ENCODE measurements around the gene LAMTOR3.

DNA sequence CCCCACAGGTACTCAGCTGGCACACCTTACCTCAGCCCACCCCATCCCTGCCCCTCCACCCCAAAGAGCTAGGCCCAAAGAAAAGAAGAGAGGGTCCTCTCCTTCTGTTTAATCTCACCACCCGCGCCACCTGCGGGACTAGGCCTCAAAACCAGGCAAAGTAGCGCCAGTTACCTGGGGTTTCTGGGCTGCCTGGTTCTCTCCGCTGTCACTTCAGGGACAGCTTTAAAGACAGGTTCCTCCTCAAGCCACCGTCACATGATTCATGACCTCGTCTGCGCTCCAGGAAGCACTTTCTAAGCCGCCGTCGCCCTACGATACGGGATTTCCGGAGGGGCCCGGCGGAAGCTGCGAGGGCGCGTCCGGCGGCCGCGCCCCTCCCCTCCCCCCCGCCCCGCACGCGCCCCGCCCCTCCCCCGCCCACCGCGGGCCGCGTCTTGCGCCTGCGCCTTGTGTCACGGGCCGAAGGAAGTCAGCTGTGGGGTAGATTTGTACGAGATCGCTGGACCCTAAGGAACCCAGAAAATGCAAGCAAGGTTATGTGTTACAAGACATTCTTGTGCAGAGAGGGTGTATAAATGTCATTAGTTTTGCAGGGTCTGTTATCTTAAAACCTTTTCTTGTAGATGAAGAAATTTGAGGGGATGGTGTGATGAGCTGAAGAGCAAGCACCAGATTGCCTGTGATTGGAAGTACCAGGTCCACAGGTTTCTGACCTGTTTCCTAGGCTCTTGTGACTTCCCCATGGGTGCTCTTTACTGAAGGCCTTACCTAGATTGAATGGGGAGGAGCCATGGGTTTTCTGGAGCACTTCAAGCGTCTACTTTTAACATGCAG lies at the start of gene LAMTOR3:
- peak; percentile 70 for TF ChIP-seq POLR2AphosphoS5 (IDR thresholded peaks at IDR 0.05)
- TF ChIP-seq POLR2A (IDR thresholded peaks at IDR 0.05), result peak in 1 of 2 donors; percentile 27

Data from gastroesophageal sphincter (tissue), 2 donors.